ENCODE measurements around the gene GSTA2. TPM values are rescaled to one million over a fixed set of nuclear protein-coding genes. Genes with fewer than 3 reads are reported as not detected.
A peak's percentile ranks its signal among the peaks of the same experiment; 100 is the strongest.
"Not testable (repeated sequence)": the region's sequence is repeated elsewhere in the genome, so short reads cannot be mapped to it uniquely, and the experiment has no call there.

The GSTA2 gene
- total and polyA plus RNA-seq, 2 of the 13 experiments (the other 11 are each of a cell fraction or from before 2014, with no cell fraction given) = 0.75 to 13.7 TPM

GRCh38 chr6:52782696-52783274 is 19.5 kb upstream of the GSTA2 start (continued):
- 0 out of 2 replicates have a peak, but pooled peaks have one; percentile 38 for TF ChIP-seq ZNF644 (CRISPR knock-in tag; IDR thresholded peaks at IDR 0.05; ENCODE audit: low read depth)
- TF ChIP-seq ZNF292 (CRISPR knock-in tag; IDR thresholded peaks at IDR 0.05; ENCODE audit: borderline replicate concordance, low read depth) = peak; percentile 58; the same call in 1 of the 2 replicates
- peak; percentile 26; the same call in 1 of the 2 replicates for TF ChIP-seq SIX1 (CRISPR knock-in tag; IDR thresholded peaks at IDR 0.05; ENCODE audit: borderline replicate concordance)
- TF ChIP-seq ARID5B (CRISPR knock-in tag; IDR thresholded peaks at IDR 0.05) = peak; percentile 60; the same call in 1 of the 2 replicates
- 0 out of 2 replicates have a peak, but pooled peaks have one; percentile 38 for TF ChIP-seq MED1 (CRISPR knock-in tag; IDR thresholded peaks at IDR 0.05)
- TF ChIP-seq ZFX (CRISPR knock-in tag; IDR thresholded peaks at IDR 0.05; ENCODE audit: low read depth) = peak; percentile 63
- TF ChIP-seq ZNF792 (CRISPR knock-in tag; IDR thresholded peaks at IDR 0.05) = 0 out of 2 replicates have a peak, but pooled peaks have one; percentile 27
- TF ChIP-seq POGZ (CRISPR knock-in tag; IDR thresholded peaks at IDR 0.05) = peak; percentile 51; the same call in 1 of the 2 replicates
- 0 out of 2 replicates have a peak, but pooled peaks have one; percentile 35 for TF ChIP-seq RARA (CRISPR knock-in tag; IDR thresholded peaks at IDR 0.05)
- 0 out of 2 replicates have a peak, but pooled peaks have one; percentile 19 for TF ChIP-seq KDM1A (CRISPR knock-in tag; IDR thresholded peaks at IDR 0.05)
- peak; percentile 8; the same call in 1 of the 2 replicates for TF ChIP-seq PATZ1 (CRISPR knock-in tag; IDR thresholded peaks at IDR 0.05)
- peak; percentile 19; the same call in 1 of the 2 replicates for TF ChIP-seq ZGPAT (CRISPR knock-in tag; IDR thresholded peaks at IDR 0.05)
- TF ChIP-seq GATAD2A (CRISPR knock-in tag; IDR thresholded peaks at IDR 0.05) = 0 out of 2 replicates have a peak, but pooled peaks have one; percentile 13
- peak; percentile 94 for TF ChIP-seq ELF3 (CRISPR knock-in tag; IDR thresholded peaks at IDR 0.05)
- TF ChIP-seq SALL1 (CRISPR knock-in tag; IDR thresholded peaks at IDR 0.05) = peak; percentile 58
- TF ChIP-seq ZMYM4 (CRISPR knock-in tag; IDR thresholded peaks at IDR 0.05) = 0 out of 2 replicates have a peak, but pooled peaks have one; percentile 29
- peak; percentile 27; the same call in 1 of the 2 replicates for TF ChIP-seq HNF4A (CRISPR knock-in tag; IDR thresholded peaks at IDR 0.05)
- TF ChIP-seq HDAC2 (CRISPR knock-in tag; IDR thresholded peaks at IDR 0.05) = peak; percentile 29; the same call in 1 of the 2 replicates
- 0 out of 2 replicates have a peak, but pooled peaks have one; percentile 33 for TF ChIP-seq FOXA3 (CRISPR knock-in tag; IDR thresholded peaks at IDR 0.05)
- TF ChIP-seq SOX6 (IDR thresholded peaks at IDR 0.05) = not testable (repeated sequence)
- peak; percentile 55 for TF ChIP-seq SOX6 (CRISPR knock-in tag; IDR thresholded peaks at IDR 0.05)
- peak; percentile 30; the same call in 1 of the 2 replicates for TF ChIP-seq ELF1 (CRISPR knock-in tag; IDR thresholded peaks at IDR 0.05)
